ENCODE measurements around the gene TREH.

The TREH gene

DNA sequence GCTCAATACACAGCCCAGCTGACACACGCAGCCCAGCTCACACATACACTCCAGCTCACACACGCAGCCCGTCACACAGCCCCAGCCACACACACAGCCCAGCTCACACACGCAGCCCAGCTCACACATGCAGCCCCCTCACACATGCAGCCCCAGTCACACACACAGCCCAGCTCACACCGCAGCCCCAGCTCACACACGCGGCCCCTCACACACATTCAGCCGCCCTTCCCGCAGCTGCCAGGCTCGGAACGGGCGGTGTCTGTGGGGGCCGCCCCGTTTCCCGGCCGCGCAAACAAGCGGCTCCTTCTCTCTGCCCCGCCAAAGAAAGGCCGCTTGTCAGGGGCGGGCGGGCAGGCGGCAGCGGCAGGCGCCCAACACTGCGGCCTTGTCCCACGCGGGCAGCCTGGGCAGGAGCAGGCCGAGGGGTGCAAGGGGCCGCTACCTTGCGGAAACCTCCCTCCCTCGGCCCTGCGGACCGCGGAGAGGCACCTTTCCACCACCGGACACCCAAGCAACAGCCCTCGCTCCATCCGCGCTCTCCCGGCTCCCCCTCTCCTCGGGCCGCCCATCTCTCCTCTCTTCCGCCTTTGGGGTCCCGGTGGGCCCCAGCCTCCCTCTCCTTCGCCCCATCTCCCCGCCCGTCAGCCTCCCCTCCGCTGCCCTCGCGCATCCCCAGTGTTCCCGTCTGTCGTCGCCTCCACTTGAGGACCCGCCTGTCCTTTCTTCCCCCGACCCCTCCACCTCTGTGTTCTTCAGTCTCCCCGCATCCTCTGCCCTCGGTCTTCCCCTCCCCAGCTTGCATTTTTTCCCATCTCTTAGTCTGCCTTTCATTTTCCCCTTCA, 69.8 kb downstream of the TREH start:
- DNase-seq (ENCODE audit: low spot score): no peak
- TF ChIP-seq, protein P1, sequence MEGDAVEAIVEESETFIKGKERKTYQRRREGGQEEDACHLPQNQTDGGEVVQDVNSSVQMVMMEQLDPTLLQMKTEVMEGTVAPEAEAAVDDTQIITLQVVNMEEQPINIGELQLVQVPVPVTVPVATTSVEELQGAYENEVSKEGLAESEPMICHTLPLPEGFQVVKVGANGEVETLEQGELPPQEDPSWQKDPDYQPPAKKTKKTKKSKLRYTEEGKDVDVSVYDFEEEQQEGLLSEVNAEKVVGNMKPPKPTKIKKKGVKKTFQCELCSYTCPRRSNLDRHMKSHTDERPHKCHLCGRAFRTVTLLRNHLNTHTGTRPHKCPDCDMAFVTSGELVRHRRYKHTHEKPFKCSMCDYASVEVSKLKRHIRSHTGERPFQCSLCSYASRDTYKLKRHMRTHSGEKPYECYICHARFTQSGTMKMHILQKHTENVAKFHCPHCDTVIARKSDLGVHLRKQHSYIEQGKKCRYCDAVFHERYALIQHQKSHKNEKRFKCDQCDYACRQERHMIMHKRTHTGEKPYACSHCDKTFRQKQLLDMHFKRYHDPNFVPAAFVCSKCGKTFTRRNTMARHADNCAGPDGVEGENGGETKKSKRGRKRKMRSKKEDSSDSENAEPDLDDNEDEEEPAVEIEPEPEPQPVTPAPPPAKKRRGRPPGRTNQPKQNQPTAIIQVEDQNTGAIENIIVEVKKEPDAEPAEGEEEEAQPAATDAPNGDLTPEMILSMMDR (IDR thresholded peaks at IDR 0.05; ENCODE audit: extremely low read depth, missing control alignments): no peak

DNA sequence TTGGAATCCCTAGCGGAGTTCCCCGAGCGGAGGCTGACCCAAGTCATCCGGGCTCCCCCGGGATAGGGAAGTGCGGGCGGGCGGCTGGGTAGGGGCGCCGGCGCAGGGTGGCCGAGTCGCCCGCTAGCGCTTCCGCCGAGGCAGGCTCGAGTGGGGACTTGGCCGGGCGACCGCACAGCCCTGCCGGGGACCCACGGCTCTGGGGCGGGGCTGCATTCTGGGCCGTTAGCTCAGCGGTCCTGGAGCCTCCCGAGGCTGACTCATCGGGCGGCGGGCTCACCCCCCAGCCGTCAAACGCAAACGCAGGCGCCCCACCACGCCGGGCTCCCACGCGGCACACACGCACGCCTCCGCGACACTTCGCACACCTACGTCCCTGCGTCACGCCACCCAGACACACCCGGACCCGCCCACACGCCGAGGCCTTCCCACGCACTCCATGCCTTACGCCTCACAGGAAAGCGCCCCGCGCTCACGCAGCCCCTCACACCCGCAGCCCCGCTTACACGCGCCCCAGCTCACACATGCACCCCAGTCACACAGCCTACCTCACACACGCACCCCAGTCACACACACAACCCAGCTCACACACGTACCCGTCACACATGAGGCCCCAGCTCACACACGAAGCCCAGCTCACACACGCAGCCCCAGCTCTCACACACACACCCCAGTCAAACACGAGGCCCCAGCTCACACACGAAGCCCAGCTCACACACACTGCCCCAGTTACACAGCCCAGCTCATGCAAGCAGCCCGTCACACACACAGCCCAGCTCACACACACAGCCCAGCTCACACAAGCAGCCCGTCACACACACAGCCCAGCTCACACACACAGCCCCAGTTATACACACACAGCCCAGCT, 70.9 kb downstream of the TREH start:
- DNase-seq (ENCODE audit: low spot score): no peak

GRCh38 chr11:118607401-118608359, 71.8 kb downstream of the TREH start, which contains the start of gene PHLDB1:
Gene PHLDB1, plus strand, starts transcription at chr11:118607615. Its CDS starts 6,222 bp downstream, at chr11:118613837.
- no peak for DNase-seq (ENCODE audit: low spot score)
- TF ChIP-seq, protein P1 (IDR thresholded peaks at IDR 0.05; ENCODE audit: extremely low read depth, missing control alignments): peak; percentile 29

More for the DNA sequence above, 70.9 kb downstream of the TREH start:
- TF ChIP-seq, protein P1 (IDR thresholded peaks at IDR 0.05; ENCODE audit: extremely low read depth, missing control alignments): no peak
